Fibroblast of lung (primary cell): Measurements from ENCODE around the gene CAMK1D. TPM values are rescaled to one million over a fixed set of nuclear protein-coding genes. Genes with fewer than 3 reads are reported as not detected.

Experiments used
- DNase-seq, 2 donors: peaks; one replicate each; pipeline versions ENCODE4 v3.0.0 to v3.0.0-alpha.2; 2010; ENCODE audit warnings: low read depth in 2 of 2
- H2AFZ ChIP-seq: 2 replicates; pipeline ENCODE4 v1.5.1; 2012; ENCODE audit warnings: low read length, control low read depth, inconsistent platforms
- H3K27ac ChIP-seq: 2 replicates; pipeline ENCODE4 v1.5.1; 2011; ENCODE audit warnings: low read length, control low read depth; ENCODE audit not compliant: insufficient read depth
- H3K27me3 ChIP-seq: 2 replicates; pipeline ENCODE4 v1.5.1; 2011; ENCODE audit warnings: mild to moderate bottlenecking, low read length; ENCODE audit not compliant: control insufficient read depth, insufficient read depth
- H3K36me3 ChIP-seq: 2 replicates; pipeline ENCODE4 v1.5.1; 2011; ENCODE audit warnings: low read length; ENCODE audit not compliant: control insufficient read depth, insufficient read depth
- H3K4me1 ChIP-seq: 2 replicates; pipeline ENCODE4 v1.5.1; 2011; ENCODE audit warnings: low read length; ENCODE audit not compliant: control insufficient read depth, insufficient read depth; ENCODE audit errors: extremely low read depth
- H3K4me2 ChIP-seq: 2 replicates; pipeline ENCODE4 v1.5.1; 2011; ENCODE audit warnings: low read length, control low read depth; ENCODE audit not compliant: insufficient read depth; ENCODE audit errors: extremely low read depth
- H3K4me3 ChIP-seq, 4 experiments: fragments of 200-600 bp in 1 of 4; sonication (generic) in 1 of 4; replicated peaks in 1 of 4; 2 replicates each; pipeline ENCODE4 v1.5.1; 2011 to 2016; ENCODE audit warnings: low read length in 4 of 4, low read depth in 3 of 4, mild to moderate bottlenecking in 3 of 4, control low read depth in 2 of 4, inconsistent platforms in 1 of 4, mixed read lengths in 1 of 4; ENCODE audit not compliant: insufficient read depth in 1 of 4; ENCODE audit errors: control extremely low read depth in 1 of 4
- H3K79me2 ChIP-seq: 2 replicates; pipeline ENCODE4 v1.5.1; 2012; ENCODE audit warnings: mild to moderate bottlenecking, low read length, inconsistent platforms; ENCODE audit not compliant: control insufficient read depth, insufficient read depth
- H3K9ac ChIP-seq: 2 replicates; pipeline ENCODE4 v1.5.1; 2011; ENCODE audit warnings: mild to moderate bottlenecking, low read length, control low read depth; ENCODE audit not compliant: insufficient read depth
- H3K9me3 ChIP-seq: 2 replicates; pipeline ENCODE4 v1.5.1; 2012; ENCODE audit warnings: low read depth, low read length; ENCODE audit not compliant: control insufficient read depth, insufficient read depth
- H4K20me1 ChIP-seq: 2 replicates; pipeline ENCODE4 v1.5.1; 2011; ENCODE audit warnings: low read length; ENCODE audit not compliant: control insufficient read depth, insufficient read depth; ENCODE audit errors: extremely low read depth
- CTCF ChIP-seq, 2 donors: IDR thresholded peaks in 1 of 2; conservative IDR thresholded peaks in 1 of 2; 1 replicate in 1 of 2; 2 replicates in 1 of 2; pipeline ENCODE4 v1.5.1; 2011 to 2012; ENCODE audit warnings: low read length in 2 of 2, control low read depth in 1 of 2, inconsistent platforms in 1 of 2, low read depth in 1 of 2, mild to moderate bottlenecking in 1 of 2
- EZH2 ChIP-seq: IDR thresholded peaks from 2 replicates; pipeline ENCODE4 v1.5.1; 2012; ENCODE audit warnings: low read length, control low read depth, mild to moderate bottlenecking; ENCODE audit errors: missing control alignments
- polyA plus RNA-seq, 2 donors: library from polyadenylated mRNA; depleted of rRNA in 1 of 2; stranded (reverse) in 1 of 2; unstranded in 1 of 2; fragments of >200 nt; gene quantifications; 2 replicates each; pipeline ENCODE4 v1.2.1, GENCODE V29; 2011 to 2012; ENCODE audit warnings: missing spikeins in 1 of 2
- total RNA-seq: library from RNA; depleted of rRNA; stranded (reverse); fragments of >200 nt; gene quantifications from 2 replicates; pipeline ENCODE4 v1.2.1, GENCODE V29; 2014

Gene CAMK1D
- total and polyA plus RNA-seq, 2 donors (not counting 1 experiment from before 2014, with no cell fraction given), result 2.3 TPM

GRCh38 chr10:12340937-12341336 lies 8.4 kb upstream of the CAMK1D start:
- H3K27me3 ChIP-seq, result no peaks in the 10 kb centered on the region
- DNase-seq, result no peak
- H3K27ac ChIP-seq, result no peak overlapping the region
- no peaks in the 10 kb centered on the region for H3K79me2 ChIP-seq
- no peaks in the 10 kb centered on the region for H3K36me3 ChIP-seq
- no peak overlapping the region for H3K4me3 ChIP-seq
- H4K20me1 ChIP-seq, result no peaks in the 10 kb centered on the region
- no peak overlapping the region for H3K9ac ChIP-seq
- TF ChIP-seq EZH2 (no peak), CTCF (conservative IDR thresholded peaks at IDR 0.05 in 1 of 2, IDR thresholded peaks at IDR 0.05 in 1 of 2; ENCODE audit: low read depth in 1 of 2, low read length in 2 of 2) (no peak)
- no peak overlapping the region for H3K4me2 ChIP-seq
- H3K9me3 ChIP-seq, result no peaks in the 10 kb centered on the region
- no peaks in the 10 kb centered on the region for H3K4me1 ChIP-seq
- no peak overlapping the region for H2AFZ ChIP-seq

- no peak overlapping the region for H3K4me3 ChIP-seq
- H3K27me3 ChIP-seq, result no peaks in the 10 kb centered on the region
- H3K36me3 ChIP-seq, result no peaks in the 10 kb centered on the region
- H3K9me3 ChIP-seq, result no peaks in the 10 kb centered on the region
- TF ChIP-seq CTCF (conservative IDR thresholded peaks at IDR 0.05 in 1 of 2, IDR thresholded peaks at IDR 0.05 in 1 of 2; ENCODE audit: low read depth in 1 of 2, low read length in 2 of 2), result no peak
- TF ChIP-seq EZH2, result no peak
- H3K4me1 ChIP-seq, result no peaks in the 10 kb centered on the region
- H3K4me2 ChIP-seq, result no peak overlapping the region
- H3K9ac ChIP-seq, result no peak overlapping the region
- no peak overlapping the region for H2AFZ ChIP-seq
- no peaks in the 10 kb centered on the region for H3K79me2 ChIP-seq
- H3K27ac ChIP-seq, result no peak overlapping the region
- no peaks in the 10 kb centered on the region for H4K20me1 ChIP-seq
- DNase-seq, result no peak
Observed at GRCh38 chr10:12341526-12341925, 7.8 kb upstream of the CAMK1D start.

GRCh38 chr10:12344375-12345110 lies 4.8 kb upstream of the CAMK1D start:
- Histone ChIP-seq H3K79me2 (no peaks in the 10 kb centered on the region), H3K36me3 (no peaks in the 10 kb centered on the region), H3K9ac (no peak overlapping the region), H3K27ac (no peak overlapping the region), H3K4me1 (no peaks in the 10 kb centered on the region), H3K9me3 (no peaks in the 10 kb centered on the region), H3K4me2 (no peak overlapping the region), H3K27me3 (no peaks in the 10 kb centered on the region), H2AFZ (no peak overlapping the region), H3K4me3 (no peak overlapping the region), H4K20me1 (no peaks in the 10 kb centered on the region)
- TF ChIP-seq CTCF (conservative IDR thresholded peaks at IDR 0.05 in 1 of 2, IDR thresholded peaks at IDR 0.05 in 1 of 2; ENCODE audit: low read depth in 1 of 2, low read length in 2 of 2), result no peak
- no peak for TF ChIP-seq EZH2
- no peak for DNase-seq
